ENCODE data around the gene TULP3. TPM values are rescaled to one million over a fixed set of nuclear protein-coding genes. Genes with fewer than 3 reads are reported as not detected.

Gene TULP3
- total RNA-seq, 2 experiments from 2014 or later = 8.4 to 8.8 TPM

Other genes with a start within 250 kb of the TULP3 start
- gene FKBP4, start 95.9 kb upstream of the TULP3 start, total RNA-seq = 10 to 100 TPM; 62.6 to 70.7 TPM
- gene ITFG2, start 78.2 kb upstream of the TULP3 start, total RNA-seq = 10 to 100 TPM; 25.9 to 29.5 TPM
- not detected for gene NRIP2, start 55.9 kb upstream of the TULP3 start, total RNA-seq
- gene TEX52, start 33.9 kb upstream of the TULP3 start, total RNA-seq = under 1 TPM in 1 of 2 experiments, not detected in 1; 0.20 TPM
- 100 to 1,000 TPM; 102 to 109 TPM for gene FOXM1, start 13.7 kb upstream of the TULP3 start, total RNA-seq
- gene RHNO1, start 13.7 kb upstream of the TULP3 start, total RNA-seq = 10 to 100 TPM; 65.3 to 70.6 TPM
- under 1 TPM; 0.68 to 0.83 TPM for gene TEAD4, start 68.5 kb downstream of the TULP3 start, total RNA-seq
- gene TSPAN9, start 186.5 kb downstream of the TULP3 start, total RNA-seq = under 1 TPM; 0.18 to 0.28 TPM

All from activated CD4-positive, alpha-beta memory T cell treated with anti-CD3 and anti-CD28 coated beads, Interleukin-2, amount 10 ng/mL, durations not matched to agents 7 days and 5 days (primary cell).